Esophagus squamous epithelium (tissue), 4 donors: Measurements from ENCODE around the gene MINDY4.

Experiments
- CTCF ChIP-seq, 6 experiments: fragments of 450-650 bp in 4 of 6; fragments of 200-600 bp in 2 of 6; sonication (generic) in 2 of 6; IDR thresholded peaks; one replicate each; pipeline ENCODE4 v1.5.1; 2016 to 2019; ENCODE audit warnings: antibody characterized with exemption in 6 of 6, mild to moderate bottlenecking in 4 of 6, moderate library complexity in 4 of 6
- POLR2A ChIP-seq, 4 donors: fragments of 450-650 bp; IDR thresholded peaks; one replicate each; pipeline ENCODE4 v1.6.1; 2017; ENCODE audit warnings: antibody characterized with exemption in 4 of 4, mild to moderate bottlenecking in 4 of 4, moderate library complexity in 3 of 4

- TF ChIP-seq CTCF (IDR thresholded peaks at IDR 0.05) (no peak), POLR2A (IDR thresholded peaks at IDR 0.05) (no peak)
Measured at GRCh38 chr7:30841025-30841735, 70.0 kb downstream of the MINDY4 start.
